Measurements from ENCODE around the gene TBK1.

Gene TBK1

GRCh38 chr12:64550755-64551154 lies 98.8 kb downstream of the TBK1 start:
- no peak for DNase-seq

DNA sequence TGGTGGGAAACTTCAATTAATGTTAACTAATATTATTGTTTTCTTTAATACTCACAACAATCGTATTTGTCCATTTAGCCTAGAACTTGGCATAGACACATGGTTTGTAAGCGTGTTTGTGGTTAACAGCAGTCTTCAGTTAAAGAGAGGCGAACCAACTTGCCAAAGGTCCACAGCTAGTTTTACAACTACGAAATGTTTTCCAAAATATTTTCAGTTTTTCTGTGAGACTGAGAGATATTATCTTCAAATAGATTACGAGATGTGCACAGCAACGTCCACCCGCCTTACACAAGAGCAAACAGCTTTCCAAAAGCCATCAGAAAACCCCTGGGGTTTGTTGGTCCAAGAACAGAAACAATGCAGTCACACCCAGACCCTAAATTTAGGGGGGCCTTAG lies 99.8 kb downstream of the TBK1 start:
- DNase-seq: no peak
